MM.1S (cell line): Measurements from ENCODE around the gene TCF21.

Experiments
- EZH2 ChIP-seq: fragments of 300-600 bp; sonication (generic); optimal IDR thresholded peaks from 2 replicates; pipeline ENCODE3; 2017; ENCODE audit warnings: low read depth, mild to moderate bottlenecking, antibody characterized with exemption, low read length, mixed read lengths
- EZH2phosphoT487 ChIP-seq: fragments of 300-600 bp; sonication (generic); IDR thresholded peaks from 2 replicates; pipeline ENCODE4 v1.6.1; 2018; ENCODE audit warnings: antibody characterized with exemption, low read length
- TF ChIP-seq, protein P1 (sequence below): fragments of 300-600 bp; sonication (generic); IDR thresholded peaks from 2 replicates; pipeline ENCODE4 v1.5.1; 2016; ENCODE audit warnings: antibody characterized with exemption, low read length, mixed read lengths

DNA sequence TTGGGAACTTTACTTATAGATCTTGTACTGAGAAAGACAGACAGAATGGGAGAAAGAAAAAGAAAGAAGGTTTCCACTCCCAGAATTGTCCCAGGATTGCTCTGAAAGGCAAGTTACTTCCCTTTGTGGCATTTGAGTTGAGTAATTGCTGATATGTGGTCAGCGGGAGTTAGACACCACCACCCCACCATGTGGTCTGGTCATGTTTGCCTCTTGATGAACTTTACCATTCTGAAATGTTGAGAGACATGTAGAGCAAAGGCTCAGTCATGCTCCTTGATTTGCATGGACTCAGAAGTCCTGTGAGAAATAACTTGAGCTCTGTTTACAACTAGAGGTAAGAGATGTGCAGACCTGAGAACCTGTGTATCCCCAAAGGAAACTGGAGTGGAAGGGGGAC is 17.1 kb downstream of the TCF21 start:
- TF ChIP-seq, protein P1, sequence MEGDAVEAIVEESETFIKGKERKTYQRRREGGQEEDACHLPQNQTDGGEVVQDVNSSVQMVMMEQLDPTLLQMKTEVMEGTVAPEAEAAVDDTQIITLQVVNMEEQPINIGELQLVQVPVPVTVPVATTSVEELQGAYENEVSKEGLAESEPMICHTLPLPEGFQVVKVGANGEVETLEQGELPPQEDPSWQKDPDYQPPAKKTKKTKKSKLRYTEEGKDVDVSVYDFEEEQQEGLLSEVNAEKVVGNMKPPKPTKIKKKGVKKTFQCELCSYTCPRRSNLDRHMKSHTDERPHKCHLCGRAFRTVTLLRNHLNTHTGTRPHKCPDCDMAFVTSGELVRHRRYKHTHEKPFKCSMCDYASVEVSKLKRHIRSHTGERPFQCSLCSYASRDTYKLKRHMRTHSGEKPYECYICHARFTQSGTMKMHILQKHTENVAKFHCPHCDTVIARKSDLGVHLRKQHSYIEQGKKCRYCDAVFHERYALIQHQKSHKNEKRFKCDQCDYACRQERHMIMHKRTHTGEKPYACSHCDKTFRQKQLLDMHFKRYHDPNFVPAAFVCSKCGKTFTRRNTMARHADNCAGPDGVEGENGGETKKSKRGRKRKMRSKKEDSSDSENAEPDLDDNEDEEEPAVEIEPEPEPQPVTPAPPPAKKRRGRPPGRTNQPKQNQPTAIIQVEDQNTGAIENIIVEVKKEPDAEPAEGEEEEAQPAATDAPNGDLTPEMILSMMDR, result no peak
- TF ChIP-seq EZH2, result no peak
- no peak for TF ChIP-seq EZH2phosphoT487
